ENCODE results near the gene RHD. TPM values are rescaled to one million over a fixed set of nuclear protein-coding genes. Genes with fewer than 3 reads are reported as not detected.

RHD gene
- total RNA-seq, 2 experiments from 2014 or later = not detected

GRCh38 chr1:25356441-25356840, 84.1 kb downstream of the RHD start:
- CTCF ChIA-PET (ENCODE audit: unreplicated experiment) = no interaction called here
- POLR2A ChIA-PET = no interaction called here
- no peak overlapping the region for H3K4me2 ChIP-seq (ENCODE audit: low read length)
- no peaks in the 10 kb centered on the region for H3K9me3 ChIP-seq (ENCODE audit: low read length)
- no peak for DNase-seq (ENCODE audit: low spot score)
- TF ChIP-seq EZH2phosphoT487 (IDR thresholded peaks at IDR 0.05; ENCODE audit: borderline replicate concordance, low read depth, low read length) = no peak
- TF ChIP-seq, protein P1, sequence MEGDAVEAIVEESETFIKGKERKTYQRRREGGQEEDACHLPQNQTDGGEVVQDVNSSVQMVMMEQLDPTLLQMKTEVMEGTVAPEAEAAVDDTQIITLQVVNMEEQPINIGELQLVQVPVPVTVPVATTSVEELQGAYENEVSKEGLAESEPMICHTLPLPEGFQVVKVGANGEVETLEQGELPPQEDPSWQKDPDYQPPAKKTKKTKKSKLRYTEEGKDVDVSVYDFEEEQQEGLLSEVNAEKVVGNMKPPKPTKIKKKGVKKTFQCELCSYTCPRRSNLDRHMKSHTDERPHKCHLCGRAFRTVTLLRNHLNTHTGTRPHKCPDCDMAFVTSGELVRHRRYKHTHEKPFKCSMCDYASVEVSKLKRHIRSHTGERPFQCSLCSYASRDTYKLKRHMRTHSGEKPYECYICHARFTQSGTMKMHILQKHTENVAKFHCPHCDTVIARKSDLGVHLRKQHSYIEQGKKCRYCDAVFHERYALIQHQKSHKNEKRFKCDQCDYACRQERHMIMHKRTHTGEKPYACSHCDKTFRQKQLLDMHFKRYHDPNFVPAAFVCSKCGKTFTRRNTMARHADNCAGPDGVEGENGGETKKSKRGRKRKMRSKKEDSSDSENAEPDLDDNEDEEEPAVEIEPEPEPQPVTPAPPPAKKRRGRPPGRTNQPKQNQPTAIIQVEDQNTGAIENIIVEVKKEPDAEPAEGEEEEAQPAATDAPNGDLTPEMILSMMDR (conservative IDR thresholded peaks at IDR 0.05; ENCODE audit: low read length) = no peak
- intact Hi-C loops (cut with micrococcal nuclease; ENCODE audit: unreplicated experiment) = no loop called here
- no peak overlapping the region for H2AFZ ChIP-seq (ENCODE audit: low read length)
- H4K20me1 ChIP-seq (ENCODE audit: insufficient read depth, low read length) = no peaks in the 10 kb centered on the region
- BruUV-seq (replicated peaks) = no TSS peak
- H3K4me1 ChIP-seq (ENCODE audit: insufficient read depth, low read length, poor library complexity, severe bottlenecking) = no peaks in the 10 kb centered on the region
- H3K79me2 ChIP-seq (ENCODE audit: insufficient read depth, low read depth, low read length) = no peaks in the 10 kb centered on the region
- H3K4me3 ChIP-seq (ENCODE audit: low read depth, low read length, poor library complexity, severe bottlenecking) = no peak overlapping the region
- H3K27ac ChIP-seq (ENCODE audit: low read depth, low read length, poor library complexity, severe bottlenecking) = no peak overlapping the region
- no peaks in the 10 kb centered on the region for H3K9me2 ChIP-seq (ENCODE audit: insufficient read depth, low read length)
- H3K36me3 ChIP-seq (ENCODE audit: insufficient read depth, low read length) = peaks cover 89% of the 10 kb centered on the region

- ChIA-PET POLR2A (no interaction called here), CTCF (ENCODE audit: unreplicated experiment) (no interaction called here)
- Histone ChIP-seq H3K4me1 (ENCODE audit: insufficient read depth, low read length, poor library complexity, severe bottlenecking) (no peaks in the 10 kb centered on the region), H3K79me2 (ENCODE audit: insufficient read depth, low read depth, low read length) (no peaks in the 10 kb centered on the region), H3K9me2 (ENCODE audit: insufficient read depth, low read length) (no peaks in the 10 kb centered on the region), H3K4me2 (ENCODE audit: low read length) (no peak overlapping the region), H3K27ac (ENCODE audit: low read depth, low read length, poor library complexity, severe bottlenecking) (no peak overlapping the region), H3K36me3 (ENCODE audit: insufficient read depth, low read length) (peaks cover 89% of the 10 kb centered on the region), H3K9me3 (ENCODE audit: low read length) (no peaks in the 10 kb centered on the region), H2AFZ (ENCODE audit: low read length) (no peak overlapping the region), H4K20me1 (ENCODE audit: insufficient read depth, low read length) (no peaks in the 10 kb centered on the region), H3K4me3 (ENCODE audit: low read depth, low read length, poor library complexity, severe bottlenecking) (no peak overlapping the region)
- TF ChIP-seq EZH2phosphoT487 (IDR thresholded peaks at IDR 0.05; ENCODE audit: borderline replicate concordance, low read depth, low read length) = no peak
- TF ChIP-seq, protein P1 (conservative IDR thresholded peaks at IDR 0.05; ENCODE audit: low read length) = no peak
- DNase-seq (ENCODE audit: low spot score) = no peak
- intact Hi-C loops (cut with micrococcal nuclease; ENCODE audit: unreplicated experiment) = no loop called here
- no TSS peak for BruUV-seq (replicated peaks)
Observed at GRCh38 chr1:25356848-25357247, 84.5 kb downstream of the RHD start.

- H3K9me3 ChIP-seq (ENCODE audit: low read length) = no peaks in the 10 kb centered on the region
- no peaks in the 10 kb centered on the region for H3K79me2 ChIP-seq (ENCODE audit: insufficient read depth, low read depth, low read length)
- no peak overlapping the region for H3K27ac ChIP-seq (ENCODE audit: low read depth, low read length, poor library complexity, severe bottlenecking)
- no peak overlapping the region for H3K4me2 ChIP-seq (ENCODE audit: low read length)
- H2AFZ ChIP-seq (ENCODE audit: low read length) = no peak overlapping the region
- intact Hi-C loops (cut with micrococcal nuclease; ENCODE audit: unreplicated experiment) = no loop called here
- H3K4me3 ChIP-seq (ENCODE audit: low read depth, low read length, poor library complexity, severe bottlenecking) = no peak overlapping the region
- CTCF ChIA-PET (ENCODE audit: unreplicated experiment) = no interaction called here
- no peaks in the 10 kb centered on the region for H4K20me1 ChIP-seq (ENCODE audit: insufficient read depth, low read length)
- POLR2A ChIA-PET = no interaction called here
- TF ChIP-seq, protein P1 (conservative IDR thresholded peaks at IDR 0.05; ENCODE audit: low read length) = no peak
- TF ChIP-seq EZH2phosphoT487 (IDR thresholded peaks at IDR 0.05; ENCODE audit: borderline replicate concordance, low read depth, low read length) = no peak
- H3K4me1 ChIP-seq (ENCODE audit: insufficient read depth, low read length, poor library complexity, severe bottlenecking) = no peaks in the 10 kb centered on the region
- DNase-seq (ENCODE audit: low spot score) = no peak
- BruUV-seq (replicated peaks) = no TSS peak
- peaks cover 55% of the 10 kb centered on the region for H3K36me3 ChIP-seq (ENCODE audit: insufficient read depth, low read length)
- no peaks in the 10 kb centered on the region for H3K9me2 ChIP-seq (ENCODE audit: insufficient read depth, low read length)
Observed at GRCh38 chr1:25360596-25361581, 88.6 kb downstream of the RHD start.
